GM19455 (cell line): Measurements from ENCODE around the gene GLS2.
A peak's percentile ranks its signal among the peaks of the same experiment; 100 is the strongest.
"Not testable (repeated sequence)": the region's sequence is repeated elsewhere in the genome, so short reads cannot be mapped to it uniquely, and the experiment has no call there.

Experiments used
- ATAC-seq: cut with Tn5 transposase; IDR thresholded peaks from one replicate; pipeline ENCODE4 v1.9.1; 2021; ENCODE audit not compliant: unreplicated experiment

GLS2 gene

DNA sequence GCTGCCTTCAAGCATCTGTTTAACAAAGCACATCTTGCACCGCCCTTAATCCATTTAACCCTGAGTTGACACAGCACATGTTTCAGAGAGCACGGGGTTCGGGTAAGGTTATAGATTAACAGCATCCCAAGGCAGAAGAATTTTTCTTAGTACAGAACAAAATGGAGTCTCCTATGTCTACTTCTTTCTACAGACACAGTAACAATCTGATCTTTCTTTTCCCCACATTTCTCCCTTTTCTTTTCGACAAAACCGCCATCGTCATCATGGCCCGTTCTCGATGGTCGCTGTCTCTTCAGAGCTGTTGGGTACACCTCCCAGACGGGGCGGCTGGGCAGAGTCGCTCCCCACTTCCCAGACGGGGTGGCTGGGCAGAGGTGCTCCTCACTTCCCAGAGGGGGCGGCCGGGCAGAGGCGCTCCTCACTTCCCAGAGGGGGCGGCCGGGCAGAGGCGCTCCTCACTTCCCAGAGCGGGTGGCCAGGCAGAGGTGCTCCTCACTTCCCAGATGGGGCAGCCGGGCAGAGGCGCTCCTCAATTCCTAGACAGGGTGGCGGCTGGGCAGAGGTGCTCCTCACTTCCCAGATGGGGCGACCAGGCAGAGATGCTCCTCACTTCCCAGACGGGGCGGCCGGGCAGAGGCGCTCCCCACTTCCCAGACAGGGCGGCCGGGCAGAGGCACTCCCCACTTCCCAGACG is 5.6 kb upstream of the GLS2 start:
- not testable (repeated sequence) for ATAC-seq

DNA sequence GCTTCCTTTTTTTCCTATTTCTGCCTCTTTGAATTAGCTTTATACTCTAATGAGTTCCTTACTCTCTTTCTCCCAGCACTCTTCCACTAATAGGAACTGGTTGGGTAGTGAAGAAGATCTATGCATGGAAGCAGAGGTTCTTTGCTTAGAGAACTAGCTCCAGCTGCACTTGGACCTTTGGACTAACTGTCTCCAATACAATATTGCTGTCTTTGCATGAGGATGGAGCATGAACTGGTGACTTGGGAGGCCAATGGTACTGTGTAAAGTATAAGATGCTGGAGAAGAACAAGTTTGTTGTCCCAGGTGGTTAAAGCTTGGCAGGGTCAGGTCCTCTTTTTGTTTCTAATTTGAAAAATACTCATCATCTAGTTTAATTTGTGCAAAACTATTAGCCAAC is 2.4 kb upstream of the GLS2 start:
- no peak for ATAC-seq

DNA sequence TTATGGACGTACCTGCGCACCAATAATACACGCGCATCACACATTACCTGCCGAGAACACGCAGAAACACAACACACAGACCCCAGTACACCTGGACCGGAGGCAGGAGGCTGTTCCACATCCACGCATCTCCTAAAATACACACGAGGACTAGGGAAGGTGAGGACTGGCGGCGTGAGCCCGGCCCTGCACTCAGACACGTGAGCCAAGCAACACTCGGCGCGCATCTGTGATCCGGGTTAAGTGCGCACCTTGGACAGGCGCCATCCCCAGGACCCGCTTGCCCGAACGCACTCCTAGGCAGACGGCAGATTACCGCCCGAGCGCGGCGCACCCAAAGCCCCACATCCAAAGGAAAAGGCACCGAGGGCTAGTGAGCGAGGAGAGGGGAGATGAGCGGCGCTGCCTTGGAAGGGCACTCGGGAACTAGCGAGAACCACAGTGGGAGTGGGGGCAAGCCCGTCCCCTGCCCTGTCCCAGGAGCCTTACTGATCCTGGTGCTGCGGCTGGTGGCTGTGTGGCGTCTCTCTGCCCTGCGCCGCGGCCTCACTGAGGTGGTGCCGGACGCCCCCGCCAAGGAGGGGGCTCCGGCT is 417 bp downstream of the GLS2 start:
- peak; percentile 24 for ATAC-seq

DNA sequence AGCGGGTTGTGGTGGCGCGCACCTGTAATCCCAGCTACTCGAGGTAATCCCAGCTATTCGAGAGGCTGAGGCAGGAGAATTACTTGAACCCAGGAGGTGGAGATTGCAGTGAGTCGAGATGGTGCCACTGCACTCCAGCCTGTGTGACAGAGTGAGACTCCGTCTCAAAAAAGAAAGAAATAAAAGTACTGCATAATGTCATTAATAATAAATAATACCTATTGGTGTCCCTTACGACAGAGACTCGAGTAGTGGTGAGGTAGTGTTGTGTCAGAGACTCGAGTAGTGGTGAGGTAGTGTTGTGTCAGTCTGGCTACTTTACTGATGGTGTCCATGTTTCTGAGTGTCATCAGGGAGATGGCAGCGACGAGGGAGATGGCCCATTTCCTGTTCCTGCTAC is 1.3 kb downstream of the GLS2 start:
- no peak for ATAC-seq

DNA sequence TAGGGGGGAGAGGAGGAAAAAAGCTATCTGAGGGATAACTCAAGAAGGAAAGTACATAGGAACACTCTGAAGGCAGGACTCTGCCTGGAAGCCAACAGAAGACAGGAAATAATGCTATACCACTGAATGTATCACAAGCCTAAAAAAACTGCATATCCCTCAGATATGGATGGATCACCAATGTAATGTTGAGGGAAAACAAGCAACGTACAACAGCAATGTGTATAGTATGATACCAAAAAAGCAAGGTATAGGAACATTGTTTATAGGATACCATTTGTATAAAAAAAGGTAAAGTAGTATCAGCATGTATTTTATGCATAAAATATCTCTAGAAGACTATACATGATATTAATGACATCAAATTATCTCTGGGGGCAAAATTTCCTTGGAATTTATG is 3.4 kb downstream of the GLS2 start:
- ATAC-seq, result no peak

DNA sequence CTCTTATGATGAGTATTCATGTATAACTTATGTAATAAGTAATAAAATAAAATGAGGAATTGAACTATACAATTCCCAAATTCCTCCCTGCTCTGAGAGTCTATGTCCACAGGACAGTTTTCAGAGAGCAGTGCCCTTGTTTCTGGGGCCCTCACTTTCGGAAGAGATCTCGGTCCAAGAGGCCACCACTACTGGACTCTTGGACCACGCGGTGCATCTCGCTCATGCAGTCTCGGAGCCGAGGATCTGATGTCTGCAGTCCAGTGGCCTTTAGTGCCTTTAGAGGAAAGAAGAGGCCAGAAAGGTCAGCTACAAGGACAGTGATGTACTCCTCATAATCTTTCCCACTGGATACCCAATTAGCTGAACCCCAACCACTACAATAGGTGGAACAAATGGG is 8.3 kb downstream of the GLS2 start:
- ATAC-seq, result no peak

DNA sequence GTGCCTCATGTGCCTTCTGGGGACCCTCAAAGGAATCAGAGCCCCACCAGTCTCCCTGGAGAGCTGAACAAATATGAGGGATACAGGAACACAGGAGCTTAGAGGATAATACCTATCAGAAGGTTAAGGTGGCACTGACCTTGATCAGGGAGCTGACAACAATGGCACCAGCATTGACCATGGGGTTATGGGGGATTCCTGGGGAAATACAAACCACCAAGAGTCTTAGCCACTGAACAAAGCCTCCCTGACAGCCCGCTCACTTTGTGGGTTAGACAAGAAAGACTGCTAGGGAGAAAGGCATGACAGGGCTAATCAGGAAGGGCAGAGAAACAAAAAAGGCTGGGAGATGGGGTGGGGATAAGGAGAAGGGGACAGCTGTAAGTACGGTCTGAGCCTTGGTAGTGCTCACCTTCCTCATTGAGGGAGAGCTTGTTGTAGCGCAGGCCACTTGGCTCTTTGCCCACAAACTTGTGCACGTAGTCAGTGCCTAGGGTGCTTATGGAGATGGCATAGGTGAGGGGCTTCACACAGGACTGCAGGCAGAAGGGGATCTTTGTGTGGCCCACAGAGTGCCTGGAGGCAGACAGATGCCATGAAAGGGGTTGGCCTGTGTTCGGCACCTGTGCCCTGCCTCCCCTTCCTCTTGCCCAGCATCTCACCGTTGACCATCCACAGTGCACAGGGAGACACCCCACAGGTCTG is 10.3 kb downstream of the GLS2 start:
- ATAC-seq, result no peak

DNA sequence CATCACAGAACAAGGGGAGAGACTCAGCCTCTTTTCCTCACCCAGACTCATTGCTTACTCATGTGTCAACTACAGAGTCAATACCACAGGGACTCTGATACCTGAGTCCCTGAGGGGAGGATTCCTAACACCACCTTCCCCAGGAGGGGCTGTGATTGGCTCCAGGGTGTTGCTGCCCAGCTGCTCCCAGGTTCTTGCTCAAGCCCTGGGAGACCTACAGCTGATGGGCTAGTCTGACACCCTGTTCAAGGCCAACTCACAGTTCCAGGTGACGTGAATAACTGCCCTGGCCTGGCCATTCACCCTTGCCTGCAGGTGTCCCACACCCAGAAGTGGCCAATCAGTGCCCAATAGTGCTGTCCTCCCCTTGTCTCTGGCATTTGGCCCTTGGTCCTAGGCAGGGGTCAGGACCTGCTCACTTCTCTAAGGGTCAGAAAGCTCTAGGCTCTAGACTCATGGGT is 11.0 kb downstream of the GLS2 start:
- ATAC-seq, result no peak

DNA sequence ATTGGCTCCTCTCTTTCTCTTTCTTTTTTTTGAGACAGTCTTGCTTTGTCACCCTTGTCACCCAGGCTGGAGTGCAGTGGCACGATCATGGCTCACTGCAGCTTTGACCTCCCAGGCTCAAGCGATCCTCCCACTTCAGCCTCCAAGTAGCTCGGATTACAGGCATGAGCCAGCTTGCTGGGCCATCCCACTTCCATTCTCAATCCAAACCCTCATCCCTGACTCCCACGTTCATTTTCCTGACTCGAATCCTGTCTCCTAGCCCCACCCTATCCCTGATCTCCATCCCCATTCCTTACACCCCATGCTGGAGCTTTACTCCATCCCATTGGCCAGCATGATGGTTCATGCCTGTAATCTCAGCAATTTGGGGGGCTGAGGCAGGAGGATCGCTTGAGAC is 11.8 kb downstream of the GLS2 start:
- ATAC-seq, result no peak

DNA sequence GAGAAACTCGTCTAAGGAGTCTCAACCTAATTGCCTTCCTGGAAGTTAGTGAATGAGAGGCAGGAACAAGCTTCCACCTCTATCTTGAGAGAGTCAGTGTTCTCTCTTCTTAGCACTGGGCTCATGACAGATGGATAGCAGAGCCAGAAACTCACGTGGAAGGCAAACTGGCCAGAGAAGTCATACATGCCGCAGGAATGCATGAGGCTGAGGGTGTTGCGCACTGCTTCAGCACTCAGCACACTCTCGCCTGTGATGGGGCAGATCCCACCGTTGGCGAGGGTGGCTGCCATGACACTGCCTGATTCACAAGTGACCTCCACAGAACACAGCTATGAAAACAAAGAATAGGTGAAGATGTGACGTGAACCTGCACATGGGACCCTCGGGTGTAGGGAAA is 13.6 kb downstream of the GLS2 start:
- ATAC-seq, result no peak

DNA sequence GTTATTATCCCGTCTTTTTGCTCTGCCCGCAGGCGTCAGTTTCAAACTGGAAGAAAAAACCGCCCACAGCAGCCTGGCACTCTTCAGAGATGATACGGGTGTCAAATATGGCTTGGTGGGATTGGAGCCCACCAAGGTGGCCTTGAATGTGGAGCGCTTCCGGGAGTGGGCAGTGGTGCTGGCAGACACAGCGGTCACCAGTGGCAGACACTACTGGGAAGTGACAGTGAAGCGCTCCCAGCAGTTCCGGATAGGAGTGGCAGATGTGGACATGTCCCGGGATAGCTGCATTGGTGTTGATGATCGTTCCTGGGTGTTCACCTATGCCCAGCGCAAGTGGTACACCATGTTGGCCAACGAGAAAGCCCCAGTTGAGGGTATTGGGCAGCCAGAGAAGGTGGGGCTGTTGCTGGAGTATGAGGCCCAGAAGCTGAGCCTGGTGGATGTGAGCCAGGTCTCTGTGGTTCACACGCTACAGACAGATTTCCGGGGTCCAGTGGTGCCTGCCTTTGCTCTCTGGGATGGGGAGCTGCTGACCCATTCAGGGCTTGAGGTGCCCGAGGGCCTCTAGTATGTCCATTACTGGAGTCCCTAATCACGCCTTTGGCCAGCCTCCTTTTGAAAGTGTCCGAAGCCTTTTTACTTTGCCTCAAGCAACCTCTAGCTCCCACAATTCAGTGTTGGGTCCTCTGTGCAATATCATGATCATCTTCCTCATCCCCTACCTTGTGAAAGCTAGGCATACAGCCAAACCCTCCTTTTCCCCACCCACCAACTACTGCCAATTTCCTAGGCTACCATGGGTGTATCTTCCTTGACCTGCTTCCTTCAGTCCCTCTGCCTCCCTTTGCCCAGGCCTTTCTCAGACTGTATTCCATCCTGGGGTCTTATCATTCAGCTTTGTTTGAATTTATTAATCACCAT is 18.7 kb downstream of the GLS2 start:
- no peak for ATAC-seq

DNA sequence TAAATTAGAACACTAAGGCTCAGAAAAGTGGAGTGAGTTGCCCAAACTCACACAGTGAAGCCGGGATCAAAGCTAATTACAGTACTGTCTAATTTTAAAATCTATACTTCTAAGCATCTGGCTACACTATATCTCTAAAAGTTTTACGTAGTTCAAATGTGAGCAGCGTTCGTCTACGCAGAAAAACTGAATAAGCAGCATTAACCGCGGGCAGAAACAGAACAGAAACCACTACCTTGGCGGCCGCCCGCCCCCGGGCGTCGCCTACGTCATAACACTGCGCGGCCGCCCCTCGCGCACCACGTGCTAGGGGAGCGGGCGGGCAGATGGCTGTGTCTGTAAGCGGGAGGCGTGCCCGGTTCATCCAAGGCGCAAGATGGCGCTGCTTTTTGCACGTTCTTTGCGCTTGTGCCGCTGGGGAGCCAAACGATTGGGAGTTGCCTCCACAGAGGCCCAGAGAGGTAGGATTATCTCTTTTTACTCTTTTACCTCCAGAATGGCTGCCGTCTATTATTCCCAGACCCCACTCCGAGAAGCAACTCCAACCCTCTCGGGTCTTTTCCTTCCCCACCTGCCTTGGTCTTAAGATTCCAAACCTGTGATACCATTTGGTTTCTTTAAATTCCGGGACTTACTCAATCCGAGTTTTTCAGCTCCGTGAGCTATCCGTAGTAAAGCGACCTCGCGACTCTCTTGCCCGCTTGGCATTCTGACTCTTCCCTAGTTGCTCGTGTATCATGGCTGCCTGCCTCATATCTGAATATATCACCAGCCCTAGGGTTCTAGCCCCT is 19.6 kb downstream of the GLS2 start, which contains the start of gene SPRYD4:
Gene SPRYD4 (plus strand): TSS at position 363 of the 791 bp plus-strand sequence. CDS start 14 bp downstream, at position 377.
- ATAC-seq, result peak; percentile 75

DNA sequence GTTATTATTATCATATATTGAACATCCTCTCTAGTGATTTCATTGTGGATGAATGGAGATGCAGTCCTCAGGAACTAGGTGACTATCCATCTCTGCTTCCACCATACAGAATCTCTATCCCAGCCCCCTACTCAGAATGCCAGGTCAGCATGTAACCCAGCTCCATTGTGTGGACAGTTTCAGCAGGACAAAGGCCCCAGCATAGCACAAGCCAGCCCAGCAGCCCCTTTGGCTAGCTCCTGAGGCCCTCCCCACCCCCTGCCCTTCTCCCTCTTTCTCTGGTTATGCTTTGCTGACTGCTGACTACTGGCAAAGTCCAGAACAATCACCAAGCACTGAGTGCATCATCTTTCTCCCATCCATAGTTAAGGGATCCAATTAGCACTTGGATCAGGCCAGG is 25.4 kb downstream of the GLS2 start:
- ATAC-seq, result no peak

DNA sequence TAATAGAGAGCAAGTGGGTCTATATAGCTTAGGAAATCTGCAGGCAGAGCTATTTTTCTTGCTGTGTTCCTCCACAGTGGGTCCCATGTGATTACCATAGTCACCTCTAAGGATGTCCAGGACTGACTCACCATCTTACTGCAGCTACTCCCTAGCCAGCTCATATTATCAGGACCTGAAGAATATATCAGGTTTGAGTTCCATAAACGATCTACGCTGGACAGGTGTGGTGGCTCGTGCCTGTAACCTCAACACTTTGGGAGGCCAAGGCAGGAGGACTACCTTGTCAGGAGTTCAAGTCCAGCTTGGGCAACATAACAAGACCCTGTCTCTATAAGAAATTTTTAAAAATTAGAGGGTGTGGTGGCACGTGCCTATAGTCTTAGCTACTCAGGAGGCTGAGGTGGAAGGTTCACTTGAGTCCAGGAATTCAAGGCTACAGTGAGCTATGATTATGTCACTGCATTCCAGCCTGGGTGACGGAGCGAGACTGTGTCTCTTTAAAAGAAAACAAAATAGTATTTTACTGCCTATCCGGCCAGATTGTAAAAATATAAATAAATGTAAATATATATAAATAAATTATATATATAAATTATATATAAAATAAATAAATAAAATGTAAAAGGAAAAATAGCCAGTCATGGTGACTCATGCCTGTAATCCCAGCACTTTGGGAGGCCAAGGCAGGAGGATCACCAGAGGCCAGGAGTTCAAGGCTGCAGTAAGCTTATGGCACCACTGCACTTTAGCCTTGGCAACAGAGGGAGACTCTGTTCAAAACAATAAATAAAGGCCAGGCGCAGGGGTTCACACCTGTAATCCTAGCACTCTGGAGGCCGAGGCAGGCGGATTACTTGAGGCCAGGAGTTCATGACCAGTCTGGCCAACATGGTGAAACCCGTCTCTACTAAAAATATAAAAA is 26.5 kb downstream of the GLS2 start:
- ATAC-seq, result no peak

DNA sequence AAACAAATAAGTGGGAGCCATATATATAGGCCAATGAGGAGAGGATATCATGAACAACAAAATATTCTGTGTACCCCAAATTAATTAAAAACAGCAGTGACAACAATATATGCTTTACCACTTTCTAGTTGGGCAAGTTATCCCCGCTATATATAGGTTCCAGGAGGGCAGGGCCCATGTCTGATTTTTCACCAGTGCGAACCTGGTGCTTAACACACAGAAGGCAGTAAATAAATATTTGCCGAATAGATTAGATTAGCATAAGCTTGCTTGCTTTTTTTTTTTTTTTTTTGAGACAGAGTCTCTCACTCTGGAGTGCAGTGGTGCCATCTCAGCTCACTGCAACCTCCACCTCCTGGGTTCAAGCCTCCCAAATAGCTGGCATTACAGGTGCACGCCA is 30.1 kb downstream of the GLS2 start:
- ATAC-seq, result no peak

DNA sequence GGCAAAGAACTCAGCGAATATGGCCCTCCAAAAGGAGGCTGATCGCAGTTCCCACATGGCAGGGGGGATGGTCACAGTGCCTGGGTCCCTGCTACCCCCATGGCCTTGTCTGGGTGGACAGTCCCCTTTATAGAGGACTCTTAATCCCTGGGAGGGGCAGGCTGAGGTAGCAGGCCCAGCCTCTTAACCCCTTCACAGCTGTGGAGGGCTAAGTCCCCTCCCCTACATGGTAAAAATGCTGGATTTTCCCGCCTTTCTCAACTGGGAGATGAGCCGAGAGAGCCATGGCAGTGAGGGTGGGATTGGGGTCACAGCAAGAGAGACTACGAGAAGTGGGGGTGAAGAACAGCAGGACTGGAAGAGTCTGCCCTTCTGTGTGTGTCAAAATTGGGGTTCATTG is 33.4 kb downstream of the GLS2 start, which contains the start of gene MIP:
Gene MIP (minus strand): TSS at position 101 of the 400 bp plus-strand sequence. CDS start 44 bp downstream, at position 57.
- no peak for ATAC-seq

DNA sequence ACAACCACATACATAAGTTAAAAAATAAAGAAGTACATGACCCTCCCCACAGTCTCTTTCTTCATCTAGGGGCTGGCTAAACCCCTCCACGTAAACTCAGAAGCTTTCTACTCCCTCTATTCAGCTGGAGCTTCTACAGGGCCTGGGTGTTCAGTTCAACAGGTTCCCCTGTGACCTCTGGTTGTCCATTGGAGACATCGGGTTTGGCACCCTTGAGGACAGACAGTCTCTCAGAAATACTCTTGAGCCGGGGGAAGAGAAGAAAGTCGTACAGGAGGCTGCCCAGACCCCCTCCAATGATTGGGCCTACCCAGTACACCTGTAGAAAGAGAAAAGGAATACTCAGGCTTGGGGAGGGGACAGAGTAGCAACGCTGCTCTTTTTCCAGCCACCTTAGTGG is 36.8 kb downstream of the GLS2 start:
- no peak for ATAC-seq

DNA sequence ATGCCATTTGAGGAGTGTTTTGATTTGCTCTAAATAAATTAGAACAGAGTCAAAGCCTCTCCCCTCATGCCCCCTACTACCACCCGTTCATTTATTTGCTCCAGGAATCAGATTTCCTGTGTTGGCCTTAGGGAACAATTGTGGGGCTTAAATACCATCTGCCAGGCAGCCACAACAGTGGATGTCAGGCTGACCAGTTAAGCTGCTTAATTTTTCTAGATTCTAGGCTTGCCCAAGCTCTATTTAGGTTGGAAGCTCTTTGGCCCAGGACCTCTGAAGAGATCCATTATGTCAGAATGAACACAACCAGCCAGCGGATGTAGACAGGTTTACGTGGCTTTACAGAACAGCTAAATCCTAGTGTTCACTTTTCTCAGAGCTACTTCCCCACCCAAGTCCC is 37.7 kb downstream of the GLS2 start:
- no peak for ATAC-seq

DNA sequence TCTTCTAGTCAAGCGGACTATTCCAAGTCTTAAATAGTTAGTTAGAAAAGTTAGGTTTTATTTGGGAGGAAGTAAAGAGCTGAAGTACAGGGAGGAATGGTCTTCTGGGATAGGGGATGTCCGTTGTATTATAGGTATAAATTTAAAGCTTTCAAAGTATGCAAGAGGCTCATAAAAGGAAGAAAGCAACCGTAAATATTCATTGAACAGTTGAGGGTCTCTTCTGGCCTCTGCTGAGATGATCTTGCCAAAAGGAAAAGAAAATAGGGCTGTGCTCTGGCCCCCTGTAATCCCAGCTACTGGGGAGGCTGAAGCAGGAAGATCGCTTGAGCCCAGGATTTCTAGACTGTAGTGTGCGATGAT is 38.4 kb downstream of the GLS2 start:
- ATAC-seq, result no peak
